A549 (cell line): ENCODE data around the gene SOX12. TPM values are rescaled to one million over a fixed set of nuclear protein-coding genes. Genes with fewer than 3 reads are reported as not detected.

ENCODE experiments used
- ATAC-seq, 2 experiments: fragments of 200-7000 bp in 1 of 2; fragments of >200 bp in 1 of 2; cut with Nextera tagmentation in 1 of 2; cut with Tn5 transposase in 1 of 2; 3 replicates each; pipeline versions ENCODE4 v1.8.0 to v1.9.1; 2018 to 2020; ENCODE audit warnings: mild to moderate bottlenecking in 1 of 2, moderate library complexity in 1 of 2
- CTCF ChIA-PET: fragments of 300-600 bp; sonication (Branson Sonifier 250); formaldehyde crosslinking; extraction: SDS; loops from one replicate; lab custom pipeline; 2021; ENCODE audit warnings: antibody characterized with exemption, inconsistent platforms; lab: Yijun Ruan, JAX
- POLR2A ChIA-PET: fragments of 350-600 bp; formaldehyde crosslinking; extraction: SDS; loops from one replicate; lab custom pipeline; 2021; ENCODE audit warnings: antibody characterized with exemption, inconsistent platforms; lab: Yijun Ruan, JAX
- DNase-seq, 2 experiments: peaks; one replicate each; pipeline versions ENCODE4 v3.0.0 to v3.0.0-alpha.2; 2011 to 2016; ENCODE audit warnings: low read depth in 1 of 2, low spot score in 1 of 2
- FAIRE-seq: peaks from 2 replicates; lab custom pipeline; 2011; peaks lifted over from hg19 to GRCh38; lab: Jason Lieb, UNC
- H3K27ac ChIP-seq, 2 experiments: fragments of >200 bp; sonication (Bioruptor Twin); formaldehyde crosslinking; 3 replicates each; pipeline ENCODE4 v1.5.1; 2016 to 2017
- H3K4me1 ChIP-seq: fragments of >200 bp; sonication (Bioruptor Twin); formaldehyde crosslinking; 3 replicates; pipeline ENCODE4 v1.6.1; 2016
- H3K4me2 ChIP-seq: fragments of >200 bp; sonication (Bioruptor Twin); formaldehyde crosslinking; 3 replicates; pipeline ENCODE4 v1.6.1; 2016
- H3K4me3 ChIP-seq: fragments of >200 bp; sonication (Bioruptor Twin); formaldehyde crosslinking; 3 replicates; pipeline ENCODE4 v1.5.1; 2016
- H3K9me3 ChIP-seq: fragments of >200 bp; sonication (Bioruptor Twin); formaldehyde crosslinking; 3 replicates; pipeline ENCODE4 v1.6.1; 2016
- CBX8 ChIP-seq: fragments of 200-600 bp; sonication (generic); IDR thresholded peaks from 2 replicates; pipeline ENCODE4 v1.6.1; 2016
- CHD2 ChIP-seq: fragments of 150-350 bp; IDR thresholded peaks from 2 replicates; pipeline ENCODE4 v1.6.1; 2014; ENCODE audit warnings: low read length; ENCODE audit not compliant: partially characterized antibody
- CTCF ChIP-seq: fragments of >200 bp; sonication (Bioruptor Twin); formaldehyde crosslinking; IDR thresholded peaks from 3 replicates; pipeline ENCODE4 v1.5.1; 2016
- EHMT2 ChIP-seq: fragments of 200-600 bp; sonication (generic); IDR thresholded peaks from 2 replicates; pipeline ENCODE4 v1.6.1; 2016; ENCODE audit warnings: antibody characterized with exemption, low read depth, mild to moderate bottlenecking, moderate library complexity
- EP300 ChIP-seq, 2 experiments: fragments of >200 bp; sonication (Bioruptor Twin); formaldehyde crosslinking; IDR thresholded peaks; 2 replicates in 1 of 2; 3 replicates in 1 of 2; pipeline ENCODE4 v1.6.1; 2016 to 2017
- FOSL2 ChIP-seq, 2 experiments: fragments of 450-650 bp in 1 of 2; fragments of >200 bp in 1 of 2; sonication (Bioruptor Twin) in 1 of 2; formaldehyde crosslinking; IDR thresholded peaks; 2 replicates each; pipeline versions ENCODE4 v1.5.0 to v1.6.1; 2016 to 2020; ENCODE audit warnings: mild to moderate bottlenecking in 1 of 2, moderate library complexity in 1 of 2
- GATA3 ChIP-seq: IDR thresholded peaks from 2 replicates; pipeline ENCODE4 v1.6.1; 2012; ENCODE audit warnings: borderline replicate concordance
- HDAC2 ChIP-seq: fragments of 200-600 bp; sonication (generic); IDR thresholded peaks from 2 replicates; pipeline ENCODE4 v1.6.1; 2016
- HES2 ChIP-seq: fragments of >200 bp; sonication (Bioruptor Twin); formaldehyde crosslinking; IDR thresholded peaks from 2 replicates; pipeline ENCODE4 v1.6.1; 2016
- HOXA7 ChIP-seq: fragments of 250-450 bp; sonication (Bioruptor Pico); IDR thresholded peaks from 2 replicates; pipeline ENCODE4 v1.5.0; 2020; ENCODE audit warnings: mild to moderate bottlenecking, moderate library complexity
- HOXB5 ChIP-seq: fragments of 250-450 bp; sonication (Bioruptor Pico); IDR thresholded peaks from 2 replicates; pipeline ENCODE4 v1.5.0; 2020; ENCODE audit warnings: mild to moderate bottlenecking, moderate library complexity
- MAFK ChIP-seq: fragments of 450-650 bp; IDR thresholded peaks from 2 replicates; pipeline ENCODE4 v1.6.1; 2014; ENCODE audit not compliant: partially characterized antibody
- MYC ChIP-seq: IDR thresholded peaks from 2 replicates; pipeline ENCODE4 v1.6.1; 2012; ENCODE audit warnings: mild to moderate bottlenecking, inconsistent platforms, low read length, improper control_type of control experiment, borderline replicate concordance
- NFE2L2 ChIP-seq: fragments of 150-350 bp; conservative IDR thresholded peaks from 2 replicates; pipeline ENCODE4 v1.6.1; 2014; ENCODE audit warnings: low read length
- NPAS2 ChIP-seq: fragments of 250-450 bp; sonication (Bioruptor Pico); IDR thresholded peaks from 2 replicates; pipeline ENCODE4 v1.8.0; 2022; ENCODE audit warnings: mild to moderate bottlenecking, moderate library complexity, borderline replicate concordance
- NR3C1 ChIP-seq: fragments of >200 bp; sonication (Bioruptor Twin); formaldehyde crosslinking; IDR thresholded peaks from 3 replicates; pipeline ENCODE4 v1.6.1; 2017
- PHF8 ChIP-seq: fragments of 200-600 bp; sonication (generic); IDR thresholded peaks from 2 replicates; pipeline ENCODE4 v1.6.1; 2016; ENCODE audit warnings: low read depth, mild to moderate bottlenecking, antibody characterized with exemption, moderate library complexity, borderline replicate concordance
- POLR2AphosphoS2 ChIP-seq: conservative IDR thresholded peaks from 2 replicates; pipeline ENCODE4 v1.6.1; 2012; ENCODE audit warnings: low read length, improper control_type of control experiment, inconsistent platforms
- RAD21 ChIP-seq, 2 experiments: fragments of >200 bp in 1 of 2; sonication (Bioruptor Twin) in 1 of 2; formaldehyde crosslinking in 1 of 2; IDR thresholded peaks in 1 of 2; conservative IDR thresholded peaks in 1 of 2; 2 replicates in 1 of 2; 3 replicates in 1 of 2; pipeline ENCODE4 v1.6.1; 2012 to 2018; ENCODE audit warnings: inconsistent platforms in 1 of 2
- RARB ChIP-seq: fragments of 250-450 bp; sonication (Bioruptor Pico); IDR thresholded peaks from 2 replicates; pipeline ENCODE4 v1.8.0; 2021; ENCODE audit warnings: mild to moderate bottlenecking, moderate library complexity
- RFX5 ChIP-seq: fragments of 450-650 bp; IDR thresholded peaks from 2 replicates; pipeline ENCODE4 v1.7.1; 2014; ENCODE audit warnings: antibody characterized with exemption, mild to moderate bottlenecking, moderate library complexity
- SMC3 ChIP-seq: fragments of >200 bp; sonication (Bioruptor Twin); formaldehyde crosslinking; IDR thresholded peaks from 3 replicates; pipeline ENCODE4 v1.6.1; 2018; ENCODE audit warnings: inconsistent platforms
- TFCP2L1 ChIP-seq: fragments of 250-450 bp; sonication (Bioruptor Pico); IDR thresholded peaks from 2 replicates; pipeline ENCODE4 v1.5.0; 2021; ENCODE audit warnings: mild to moderate bottlenecking
- TP53 ChIP-seq: fragments of 250-450 bp; sonication (Bioruptor Pico); IDR thresholded peaks from 2 replicates; pipeline ENCODE4 v1.5.0; 2021; ENCODE audit warnings: mild to moderate bottlenecking, moderate library complexity
- ZC3H11A ChIP-seq: fragments of 450-650 bp; IDR thresholded peaks from 2 replicates; pipeline ENCODE4 v1.6.1; 2014; ENCODE audit warnings: antibody characterized with exemption, mild to moderate bottlenecking
- WGBS: methylation state at CpG from one replicate; pipeline ENCODE4 v1.1.6; 2017; ENCODE audit errors: missing lambda C conversion rate; 5-methylcytosine and 5-hydroxymethylcytosine counted together
- polyA plus RNA-seq, 4 experiments: library from polyadenylated mRNA; depleted of rRNA in 3 of 4; stranded (reverse); fragments of >200 nt; fragmentation: RNase III in 1 of 4; extraction: RNeasy Plus Mini Kit Qiagen cat#74134 plus additional on column Dnase treatment in 1 of 4; gene quantifications; 2 replicates in 3 of 4; 3 replicates in 1 of 4; pipeline ENCODE4 v1.2.3, GENCODE V29; 2011 to 2017
- TF ChIP-seq, protein P1 (sequence below): IDR thresholded peaks from 2 replicates; pipeline ENCODE4 v1.6.1; 2012
- TF ChIP-seq, protein P2 (sequence below): fragments of 250-450 bp; sonication (Bioruptor Pico); IDR thresholded peaks from 2 replicates; pipeline ENCODE4 v1.5.0; 2021; ENCODE audit warnings: mild to moderate bottlenecking, moderate library complexity, borderline replicate concordance
- TF ChIP-seq, protein P3 (sequence below): IDR thresholded peaks from 2 replicates; pipeline ENCODE4 v1.6.1; 2012

Gene SOX12
- polyA plus RNA-seq, 2 of the 4 experiments (the other 2 are of a cell fraction): 7.0 to 29.2 TPM

- TF ChIP-seq, protein P1, sequence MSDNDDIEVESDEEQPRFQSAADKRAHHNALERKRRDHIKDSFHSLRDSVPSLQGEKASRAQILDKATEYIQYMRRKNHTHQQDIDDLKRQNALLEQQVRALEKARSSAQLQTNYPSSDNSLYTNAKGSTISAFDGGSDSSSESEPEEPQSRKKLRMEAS: no peak
- no peak for TF ChIP-seq FOSL2 (IDR thresholded peaks at IDR 0.05)
- no peak for TF ChIP-seq FOSL2 (CRISPR knock-in tag; IDR thresholded peaks at IDR 0.05)
- TF ChIP-seq MYC: no peak
- TF ChIP-seq NPAS2: no peak
- TF ChIP-seq RAD21 (conservative IDR thresholded peaks at IDR 0.05 in 1 of 2, IDR thresholded peaks at IDR 0.05 in 1 of 2): no peak
- no peak for TF ChIP-seq ZC3H11A
- TF ChIP-seq PHF8: no peak
- no peak for TF ChIP-seq HDAC2
These were observed 16.8 kb upstream of the SOX12 start (continued) for GRCh38 chr20:308427-309038.

- H3K9me3 ChIP-seq: no peaks in the 10 kb centered on the region
- H3K4me3 ChIP-seq: no peak overlapping the region
- 63% methylated on average over 6 of the region's 6 CpGs for WGBS
- peaks cover 6% of the 10 kb centered on the region for H3K4me1 ChIP-seq
- DNase-seq (no peak), FAIRE-seq (peak; percentile 32), ATAC-seq (peak in 1 of 2 experiments; percentile 24; a peak in 2 of 6 replicates)
- ChIA-PET POLR2A (interaction anchor here (0.9 kb wide), 1 partner anchor 11 kb away, joined by 3 read pairs; the partner anchor contains the start of gene ZCCHC3), CTCF (interaction anchor here (0.6 to 2.5 kb wide), 4 partner anchors 9 to 97 kb away, joined by 4 to 9 read pairs (median 6); no protein-coding TSS in a partner anchor)
- H3K4me2 ChIP-seq: no peak overlapping the region
- H3K27ac ChIP-seq: no peak overlapping the region
- TF ChIP-seq NR3C1 (no peak), EP300 (IDR thresholded peaks at IDR 0.05) (no peak), RFX5 (no peak), FOSL2 (IDR thresholded peaks at IDR 0.05) (no peak), FOSL2 (CRISPR knock-in tag; IDR thresholded peaks at IDR 0.05) (no peak), MAFK (no peak), GATA3 (no peak), CBX8 (no peak), CHD2 (no peak), HOXB5 (CRISPR knock-in tag) (no peak), TFCP2L1 (CRISPR knock-in tag) (no peak), TP53 (CRISPR knock-in tag) (no peak), NFE2L2 (no peak), EHMT2 (no peak), RARB (CRISPR knock-in tag) (no peak), SMC3 (no peak), POLR2AphosphoS2 (no peak)
These were observed 16.0 kb upstream of the SOX12 start for GRCh38 chr20:309306-309840.

DNA sequence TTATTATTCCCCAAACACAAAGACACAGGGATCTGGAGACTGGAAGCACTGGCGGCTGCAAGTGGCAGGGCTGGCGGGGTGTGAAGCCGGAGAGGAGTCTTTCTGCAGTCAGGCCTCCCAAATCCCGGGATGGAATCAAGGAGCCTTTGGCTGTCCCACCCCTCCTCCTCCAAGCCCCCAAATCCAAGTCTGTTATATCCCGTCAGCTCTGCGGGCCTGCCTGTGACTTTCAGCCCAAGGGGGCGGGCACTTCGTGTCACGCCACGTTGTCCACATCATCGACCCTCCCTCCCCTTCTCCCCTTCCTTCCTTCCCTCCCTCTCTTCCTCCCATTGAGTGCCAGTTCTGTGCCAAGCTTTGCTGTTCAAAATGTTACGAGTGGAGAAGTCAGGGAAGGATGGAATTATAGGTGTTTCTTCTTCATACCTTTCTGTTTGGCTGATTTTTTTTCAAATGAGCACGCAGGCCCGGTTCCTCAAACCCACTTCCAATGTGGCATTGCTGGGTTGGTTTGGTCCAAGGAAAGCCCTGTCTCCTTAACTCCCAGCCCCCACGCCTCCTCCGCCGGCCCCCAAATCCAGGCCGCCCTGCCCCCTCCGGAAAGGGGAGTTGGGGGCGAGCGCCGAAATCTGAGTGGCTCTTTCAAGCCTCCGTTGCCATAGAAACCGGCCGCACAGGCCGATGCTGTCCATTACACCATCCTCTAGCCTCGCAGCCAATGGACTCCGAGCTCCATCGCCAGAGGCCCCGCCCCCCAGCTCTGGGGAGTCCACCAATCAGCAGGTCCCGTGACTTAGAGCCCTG is 15.3 kb upstream of the SOX12 start:
- H3K27ac ChIP-seq: no peak overlapping the region
- TF ChIP-seq MYC (no peak), GATA3 (no peak), NR3C1 (no peak), HES2 (no peak), HOXB5 (CRISPR knock-in tag) (no peak), HOXA7 (CRISPR knock-in tag) (no peak), CTCF (no peak)
- TF ChIP-seq, protein P2, sequence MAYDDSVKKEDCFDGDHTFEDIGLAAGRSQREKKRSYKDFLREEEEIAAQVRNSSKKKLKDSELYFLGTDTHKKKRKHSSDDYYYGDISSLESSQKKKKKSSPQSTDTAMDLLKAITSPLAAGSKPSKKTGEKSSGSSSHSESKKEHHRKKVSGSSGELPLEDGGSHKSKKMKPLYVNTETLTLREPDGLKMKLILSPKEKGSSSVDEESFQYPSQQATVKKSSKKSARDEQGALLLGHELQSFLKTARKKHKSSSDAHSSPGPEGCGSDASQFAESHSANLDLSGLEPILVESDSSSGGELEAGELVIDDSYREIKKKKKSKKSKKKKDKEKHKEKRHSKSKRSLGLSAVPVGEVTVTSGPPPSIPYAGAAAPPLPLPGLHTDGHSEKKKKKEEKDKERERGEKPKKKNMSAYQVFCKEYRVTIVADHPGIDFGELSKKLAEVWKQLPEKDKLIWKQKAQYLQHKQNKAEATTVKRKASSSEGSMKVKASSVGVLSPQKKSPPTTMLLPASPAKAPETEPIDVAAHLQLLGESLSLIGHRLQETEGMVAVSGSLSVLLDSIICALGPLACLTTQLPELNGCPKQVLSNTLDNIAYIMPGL (CRISPR knock-in tag): no peak
- TF ChIP-seq, protein P3, sequence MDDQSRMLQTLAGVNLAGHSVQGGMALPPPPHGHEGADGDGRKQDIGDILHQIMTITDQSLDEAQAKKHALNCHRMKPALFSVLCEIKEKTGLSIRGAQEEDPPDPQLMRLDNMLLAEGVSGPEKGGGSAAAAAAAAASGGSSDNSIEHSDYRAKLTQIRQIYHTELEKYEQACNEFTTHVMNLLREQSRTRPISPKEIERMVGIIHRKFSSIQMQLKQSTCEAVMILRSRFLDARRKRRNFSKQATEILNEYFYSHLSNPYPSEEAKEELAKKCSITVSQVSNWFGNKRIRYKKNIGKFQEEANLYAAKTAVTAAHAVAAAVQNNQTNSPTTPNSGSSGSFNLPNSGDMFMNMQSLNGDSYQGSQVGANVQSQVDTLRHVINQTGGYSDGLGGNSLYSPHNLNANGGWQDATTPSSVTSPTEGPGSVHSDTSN: no peak

More for the DNA sequence above, 15.3 kb upstream of the SOX12 start:
- ATAC-seq: peak in 1 of 2 experiments; percentile 81; a peak in 3 of 6 replicates
- no peaks in the 10 kb centered on the region for H3K9me3 ChIP-seq
- H3K4me3 ChIP-seq: no peak overlapping the region
- POLR2A ChIA-PET: interaction anchor here (0.9 kb wide), 1 partner anchor 12 kb away, joined by 3 read pairs; the partner anchor contains the start of gene ZCCHC3
- H3K4me1 ChIP-seq: peaks cover 6% of the 10 kb centered on the region
- 85% methylated on average over 31 of the region's 31 CpGs for WGBS
- FAIRE-seq: no peak
- H3K4me2 ChIP-seq: no peak overlapping the region
- CTCF ChIA-PET: interaction anchor here (0.6 to 2.5 kb wide), 4 partner anchors 10 to 96 kb away, joined by 4 to 9 read pairs (median 6); no protein-coding TSS in a partner anchor
- DNase-seq: peak in 1 of 2 experiments; percentile 73
